Measurements from ENCODE around the gene F10. TPM values are rescaled to one million over a fixed set of nuclear protein-coding genes. Genes with fewer than 3 reads are reported as not detected.
"Not testable (repeated sequence)": the region's sequence is repeated elsewhere in the genome, so short reads cannot be mapped to it uniquely, and the experiment has no call there.

The F10 gene
- total RNA-seq, 1 experiment from 2014 or later, result 0.59 TPM

DNA sequence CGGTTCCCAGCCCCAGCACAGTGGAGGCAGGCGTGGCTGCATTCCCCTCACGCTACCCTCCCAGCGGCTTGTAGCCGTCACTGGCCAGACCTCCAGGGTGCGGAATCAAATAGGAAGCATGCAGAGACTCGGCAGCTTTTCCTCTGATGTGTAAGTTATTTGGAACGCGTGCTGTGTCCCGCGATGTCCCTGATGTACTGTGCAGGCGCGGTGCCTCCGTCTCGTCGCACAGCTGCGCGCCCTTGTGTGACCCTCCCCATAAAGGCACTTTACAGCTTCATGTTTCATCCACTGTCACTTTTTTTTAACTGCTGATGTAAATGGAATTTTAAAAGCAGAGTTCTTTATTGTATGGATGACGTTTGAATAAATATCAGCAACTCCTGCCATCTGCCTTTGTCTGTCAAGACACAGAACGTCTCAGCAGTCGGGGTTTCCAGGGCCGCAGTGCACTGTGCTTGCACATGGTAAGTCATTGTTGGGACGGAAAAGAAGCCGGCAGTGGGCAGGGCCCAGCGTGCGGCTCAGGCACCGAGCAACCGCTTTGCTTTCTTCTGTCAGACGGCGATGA lies 24.4 kb upstream of the F10 start:
- no peak for DNase-seq (ENCODE audit: extremely low read depth, low read depth)

DNA sequence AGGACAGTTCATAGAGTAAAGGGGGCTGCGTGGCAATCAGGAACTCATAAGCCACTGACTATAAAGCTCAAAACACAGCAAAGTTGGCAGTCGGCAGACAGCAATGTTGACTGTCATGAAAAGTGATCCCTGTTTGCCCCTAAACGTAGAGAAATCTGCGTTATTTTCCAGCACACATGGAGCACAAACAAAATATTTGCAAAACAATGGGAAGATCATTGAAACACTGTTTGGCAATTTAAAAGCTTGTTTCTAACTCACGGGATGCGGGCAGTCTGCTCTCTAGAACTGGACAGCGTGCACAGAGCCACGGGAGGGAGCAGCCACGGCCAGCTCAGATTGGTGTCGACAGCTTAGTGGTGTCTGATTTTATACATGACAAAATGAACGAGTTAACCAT lies 23.5 kb upstream of the F10 start:
- no peak for DNase-seq (ENCODE audit: extremely low read depth, low read depth)

DNA sequence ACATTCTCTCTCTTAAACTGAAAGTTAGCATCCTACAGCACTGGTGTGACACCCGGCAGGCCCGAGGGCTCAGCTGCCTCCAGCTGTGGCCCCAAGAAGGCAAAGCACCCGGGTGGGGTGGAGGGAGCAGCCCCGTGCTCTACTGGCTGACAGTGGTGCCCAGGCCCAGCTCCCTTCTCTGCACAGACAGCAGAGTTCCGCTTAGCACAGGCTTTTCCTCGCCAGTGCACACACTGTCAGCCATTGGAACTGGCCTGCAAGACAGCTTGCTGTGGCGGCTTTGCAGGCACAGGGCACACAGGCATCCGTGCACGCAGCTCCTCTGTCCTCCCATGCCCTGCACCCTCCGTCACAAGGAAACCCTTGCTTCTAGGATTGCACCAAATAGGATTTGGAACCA lies 20.3 kb upstream of the F10 start:
- DNase-seq (ENCODE audit: extremely low read depth, low read depth), result not testable (repeated sequence)

DNA sequence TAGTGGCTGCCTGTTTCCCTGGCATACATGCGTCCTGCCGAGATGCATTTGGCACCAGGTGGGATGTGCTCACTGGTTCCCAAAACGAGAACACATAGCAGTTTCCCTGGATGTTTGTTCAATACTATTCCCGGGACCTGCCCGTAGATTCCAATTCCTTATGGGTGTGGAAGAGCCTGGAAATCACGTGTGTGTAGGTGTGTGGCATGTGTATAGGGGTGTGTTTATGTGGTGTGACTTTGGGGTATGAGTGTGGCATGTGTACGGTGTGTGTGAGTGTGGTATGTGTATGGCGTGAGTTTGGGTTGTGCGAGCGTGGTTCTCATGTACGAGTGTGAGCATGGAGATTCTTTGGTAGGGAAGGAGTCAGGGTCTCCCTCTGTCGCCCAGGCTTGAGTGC lies 19.9 kb upstream of the F10 start:
- no peak for DNase-seq (ENCODE audit: extremely low read depth, low read depth)

DNA sequence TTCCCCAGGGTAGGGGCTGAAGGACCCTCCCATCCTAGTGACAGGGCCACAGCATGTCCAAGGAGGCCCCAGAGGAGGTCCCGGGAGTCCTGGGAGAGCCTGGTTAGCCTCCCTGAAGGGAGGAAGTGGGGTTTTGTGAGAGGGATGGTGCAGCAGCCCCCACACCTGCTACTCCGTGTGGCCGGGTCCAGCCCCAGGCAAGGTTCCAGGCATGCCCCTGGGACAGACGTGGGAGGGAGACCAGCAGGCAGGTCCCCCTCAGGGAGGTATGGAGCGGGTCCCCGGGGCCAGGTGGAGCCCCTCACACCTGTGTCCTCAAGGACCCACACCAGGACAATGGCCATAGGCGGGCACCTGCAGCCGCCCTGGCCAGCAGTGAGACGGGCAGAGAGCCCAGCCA lies 19.0 kb upstream of the F10 start:
- DNase-seq (ENCODE audit: extremely low read depth, low read depth), result no peak

DNA sequence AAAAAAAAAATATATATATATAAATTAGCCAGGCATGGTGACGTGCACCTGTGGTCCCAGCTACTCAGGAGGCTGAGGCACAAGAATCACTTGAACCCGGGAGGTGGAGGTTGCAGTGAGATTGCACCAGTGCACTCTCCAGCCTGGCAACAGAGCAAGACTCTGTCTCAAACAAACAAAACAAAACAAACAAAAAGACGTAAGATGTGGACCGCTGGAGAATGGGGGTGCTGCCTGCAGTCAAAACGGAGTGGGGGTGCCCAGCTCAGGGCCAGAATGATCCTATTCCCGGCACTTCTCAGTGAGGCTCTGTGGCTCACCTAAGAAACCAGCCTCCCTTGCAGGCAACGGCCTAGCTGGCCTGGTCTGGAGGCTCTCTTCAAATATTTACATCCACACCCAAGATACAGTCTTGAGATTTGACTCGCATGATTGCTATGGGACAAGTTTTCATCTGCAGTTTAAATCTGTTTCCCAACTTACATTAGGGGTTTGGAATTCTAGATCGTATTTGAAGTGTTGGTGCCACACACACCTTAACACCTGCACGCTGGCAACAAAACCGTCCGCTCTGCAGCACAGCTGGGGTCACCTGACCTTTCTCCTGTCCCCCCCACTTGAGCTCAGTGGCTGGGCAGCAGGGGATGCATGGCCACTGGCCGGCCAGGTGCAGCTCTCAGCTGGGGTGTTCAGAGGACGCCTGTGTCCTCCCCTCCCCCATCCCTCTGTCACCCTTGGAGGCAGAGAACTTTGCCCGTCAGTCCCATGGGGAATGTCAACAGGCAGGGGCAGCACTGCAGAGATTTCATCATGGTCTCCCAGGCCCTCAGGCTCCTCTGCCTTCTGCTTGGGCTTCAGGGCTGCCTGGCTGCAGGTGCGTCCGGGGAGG lies 17.3 kb upstream of the F10 start, which contains the start of gene F7:
Gene F7 (plus strand): TSS at position 760 of the 889 bp plus-strand sequence. CDS start 51 bp downstream, at position 811.
- no peak for DNase-seq (ENCODE audit: extremely low read depth, low read depth)

DNA sequence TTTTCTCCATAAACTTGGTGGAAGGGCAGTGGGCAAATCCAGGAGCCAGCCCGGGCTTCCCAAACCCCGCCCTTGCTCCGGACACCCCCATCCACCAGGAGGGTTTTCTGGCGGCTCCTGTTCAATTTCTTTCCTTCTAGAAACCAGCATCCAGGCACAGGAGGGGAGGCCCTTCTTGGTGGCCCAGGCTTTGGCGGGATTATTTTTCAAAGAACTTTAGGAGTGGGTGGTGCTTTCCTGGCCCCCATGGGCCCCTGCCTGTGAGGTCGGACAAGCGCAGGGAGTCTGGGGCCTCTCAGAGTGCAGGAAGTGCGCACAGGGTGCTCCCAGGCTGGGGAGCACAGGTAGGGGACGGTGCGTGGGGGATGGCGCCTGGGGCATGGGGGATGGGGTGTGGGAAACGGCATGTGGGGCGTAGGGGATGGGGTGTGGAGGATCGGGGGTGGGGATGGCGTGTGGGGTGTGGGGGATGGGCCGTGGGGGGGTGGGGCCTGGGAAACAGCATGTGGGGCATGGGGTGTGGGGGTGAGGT lies 16.6 kb upstream of the F10 start:
- no peak for DNase-seq (ENCODE audit: extremely low read depth, low read depth)

DNA sequence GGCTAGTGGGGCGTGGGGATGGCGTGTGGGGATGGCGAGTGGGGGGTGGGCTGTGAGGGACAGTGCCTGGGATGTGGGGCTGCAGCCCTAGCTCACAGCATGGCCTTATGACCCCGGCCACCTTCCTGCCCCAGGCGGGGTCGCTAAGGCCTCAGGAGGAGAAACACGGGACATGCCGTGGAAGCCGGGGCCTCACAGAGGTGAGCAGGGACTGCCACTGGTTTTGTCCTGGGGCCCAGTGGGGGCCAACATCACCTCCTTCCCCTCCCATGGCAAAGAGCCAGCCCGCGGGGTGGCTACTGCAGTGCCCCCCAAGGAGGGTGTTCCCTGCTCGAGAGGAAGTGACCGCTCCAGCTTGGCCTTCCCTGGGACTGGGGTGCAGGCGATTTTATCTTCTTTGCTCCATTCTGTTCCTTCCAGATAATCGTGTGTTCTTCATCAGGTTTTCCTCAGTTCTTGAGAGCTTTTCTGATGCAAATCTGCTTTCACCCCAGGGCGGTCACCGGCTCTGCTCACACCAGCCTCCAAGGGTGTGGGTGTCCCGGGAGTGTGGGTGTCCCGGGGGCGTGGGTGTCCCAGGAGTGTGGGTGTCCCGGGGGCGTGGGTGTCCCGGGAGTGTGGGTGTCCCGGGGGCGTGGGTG lies 15.8 kb upstream of the F10 start:
- no peak for DNase-seq (ENCODE audit: extremely low read depth, low read depth)

DNA sequence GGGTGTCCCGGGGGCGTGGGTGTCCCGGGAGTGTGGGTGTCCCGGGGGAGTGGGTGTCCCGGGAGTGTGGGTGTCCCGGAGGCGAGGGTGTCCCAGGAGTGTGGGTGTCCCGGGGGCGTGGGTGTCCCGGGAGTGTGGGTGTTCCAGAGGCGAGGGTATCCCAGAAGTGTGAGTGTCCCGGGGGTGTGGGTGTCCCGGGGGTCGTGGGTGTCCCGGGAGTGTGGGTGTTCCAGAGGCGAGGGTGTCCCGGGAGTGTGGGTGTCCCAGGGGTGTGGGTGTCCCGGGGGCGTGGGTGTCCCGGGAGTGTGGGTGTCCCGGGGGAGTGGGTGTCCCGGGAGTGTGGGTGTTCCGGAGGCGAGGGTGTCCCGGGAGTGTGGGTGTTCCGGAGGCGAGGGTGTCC lies 14.1 kb upstream of the F10 start:
- DNase-seq (ENCODE audit: extremely low read depth, low read depth), result not testable (repeated sequence)

DNA sequence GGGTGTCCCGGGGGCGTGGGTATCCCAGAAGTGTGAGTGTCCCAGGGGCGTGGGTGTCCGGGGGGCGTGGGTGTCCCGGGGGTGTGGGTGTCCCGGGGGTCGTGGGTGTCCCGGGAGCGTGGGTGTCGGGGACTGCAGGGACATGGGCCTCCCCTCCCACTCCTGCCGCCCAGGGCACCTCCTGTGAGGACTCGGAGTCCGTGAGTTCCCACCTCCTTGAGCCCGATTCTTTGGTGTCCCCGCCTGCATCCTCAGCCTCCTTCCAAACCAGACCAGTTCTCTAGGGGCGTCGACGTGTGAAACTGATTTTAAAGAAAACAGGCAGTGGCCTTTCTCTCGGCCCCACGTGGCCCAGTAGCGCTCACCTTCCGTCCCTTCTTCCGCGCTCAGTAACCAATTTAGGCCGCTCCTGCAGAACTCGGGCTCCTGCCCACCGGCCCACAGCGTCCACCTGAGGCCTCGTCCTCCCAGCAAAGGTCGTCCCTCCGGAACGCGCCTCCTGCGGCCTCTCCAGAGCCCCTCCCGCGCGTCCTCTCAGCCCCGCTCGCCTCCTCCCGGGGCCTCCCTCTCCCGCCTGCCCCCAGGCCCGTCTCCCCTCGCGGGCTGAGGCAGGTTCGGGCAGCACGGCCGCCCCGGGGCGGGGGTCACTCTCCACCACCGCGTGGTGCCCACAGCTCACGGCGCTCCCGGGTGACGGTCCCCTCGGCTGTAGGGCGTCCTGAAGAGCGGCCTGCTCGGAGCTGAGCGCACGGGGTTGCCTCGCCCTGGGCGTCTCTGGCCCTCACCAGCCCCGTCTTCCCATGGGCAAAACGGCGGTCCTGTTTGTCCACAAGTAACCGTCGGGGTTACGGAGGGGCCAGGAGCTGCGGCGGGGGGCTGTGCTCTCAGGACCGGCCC lies 13.2 kb upstream of the F10 start:
- no peak for DNase-seq (ENCODE audit: extremely low read depth, low read depth)

DNA sequence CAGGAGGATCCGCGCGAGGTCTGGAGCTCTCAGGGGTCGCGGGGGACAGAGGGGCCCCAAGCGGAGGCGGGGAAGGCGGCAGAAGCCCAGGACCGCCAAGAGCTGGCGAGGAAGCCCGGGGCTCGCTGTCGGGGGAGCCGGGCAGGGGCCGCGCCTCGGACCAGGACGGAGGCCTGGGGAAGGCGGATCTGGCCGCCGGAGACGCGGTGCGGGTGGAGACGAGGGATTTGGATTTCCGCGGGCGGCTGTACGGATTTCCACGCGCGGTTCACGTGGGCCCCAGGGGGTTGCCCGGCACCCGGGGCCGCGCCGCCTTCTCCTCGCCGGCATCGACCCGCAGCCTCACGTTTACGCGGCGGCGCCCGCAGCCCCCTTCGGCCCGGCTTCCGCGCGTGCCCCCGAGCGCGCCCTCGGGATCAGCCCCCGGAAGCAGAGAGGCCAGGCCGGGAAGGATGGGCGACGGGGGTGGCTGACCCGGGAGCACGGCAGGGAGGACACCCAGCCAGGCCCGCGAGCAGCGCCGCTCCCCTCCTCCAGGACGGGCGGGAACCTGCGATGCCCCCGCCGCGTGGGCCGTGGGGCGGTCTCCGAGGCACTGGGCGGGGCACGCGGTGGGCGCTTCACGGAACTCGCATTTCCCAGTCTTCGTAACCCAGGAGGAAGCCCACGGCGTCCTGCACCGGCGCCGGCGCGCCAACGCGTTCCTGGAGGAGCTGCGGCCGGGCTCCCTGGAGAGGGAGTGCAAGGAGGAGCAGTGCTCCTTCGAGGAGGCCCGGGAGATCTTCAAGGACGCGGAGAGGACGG lies 12.3 kb upstream of the F10 start:
- DNase-seq (ENCODE audit: extremely low read depth, low read depth), result no peak

DNA sequence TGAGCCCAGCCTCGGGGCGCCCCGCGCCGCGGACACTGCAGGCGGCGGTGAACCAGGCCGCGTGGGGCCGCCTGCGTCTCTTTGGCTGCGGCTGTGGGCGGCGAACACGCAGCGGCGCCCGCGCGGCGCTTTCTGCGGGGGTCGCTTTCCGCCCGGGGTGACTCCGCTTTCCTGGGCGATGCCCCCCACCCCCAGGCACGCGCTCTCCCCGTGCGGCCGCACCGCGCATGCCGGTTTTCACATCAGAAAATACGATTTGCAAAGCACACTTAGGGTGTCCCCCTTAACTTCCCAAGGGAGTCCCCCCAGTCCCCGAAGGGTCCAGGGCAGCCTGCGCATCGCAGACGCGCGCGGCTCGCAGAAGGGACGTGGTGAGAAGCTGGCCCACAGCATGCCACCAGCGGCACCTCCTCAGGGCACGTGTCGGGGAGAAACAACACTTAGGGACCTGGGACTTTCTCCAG lies 11.7 kb upstream of the F10 start:
- no peak for DNase-seq (ENCODE audit: extremely low read depth, low read depth)

DNA sequence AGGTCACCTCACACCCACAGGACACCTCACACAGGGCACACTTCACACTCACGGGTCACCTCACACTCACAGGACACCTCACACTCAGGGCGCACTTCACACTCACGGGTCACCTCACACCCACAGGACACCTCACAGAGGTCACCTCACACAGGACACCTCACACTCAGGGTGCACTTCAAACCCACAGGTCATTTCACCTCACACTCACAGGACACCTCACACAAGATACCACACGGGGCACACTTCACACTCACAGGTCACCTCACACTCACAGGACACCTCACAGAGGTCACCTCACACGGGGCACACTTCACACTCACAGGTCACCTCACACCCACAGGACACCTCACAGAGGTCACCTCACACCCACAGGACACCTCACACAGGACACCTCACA lies 10.8 kb upstream of the F10 start:
- not testable (repeated sequence) for DNase-seq (ENCODE audit: extremely low read depth, low read depth)

DNA sequence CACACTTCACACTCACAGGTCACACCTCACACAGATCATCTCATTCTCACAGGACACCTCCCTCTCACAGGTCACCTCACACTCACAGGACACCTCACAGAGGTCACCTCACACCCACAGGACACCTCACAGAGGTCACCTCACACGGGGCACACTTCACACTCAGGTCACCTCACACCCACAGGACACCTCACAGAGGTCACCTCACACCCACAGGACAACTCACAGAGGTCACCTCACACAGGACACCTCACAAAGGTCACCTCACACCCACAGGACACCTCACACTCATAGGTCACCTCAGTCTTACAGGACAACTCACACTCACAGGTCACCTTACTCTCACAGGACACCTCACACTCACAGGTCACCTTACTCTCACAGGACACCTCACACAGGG lies 10.1 kb upstream of the F10 start:
- not testable (repeated sequence) for DNase-seq (ENCODE audit: extremely low read depth, low read depth)

DNA sequence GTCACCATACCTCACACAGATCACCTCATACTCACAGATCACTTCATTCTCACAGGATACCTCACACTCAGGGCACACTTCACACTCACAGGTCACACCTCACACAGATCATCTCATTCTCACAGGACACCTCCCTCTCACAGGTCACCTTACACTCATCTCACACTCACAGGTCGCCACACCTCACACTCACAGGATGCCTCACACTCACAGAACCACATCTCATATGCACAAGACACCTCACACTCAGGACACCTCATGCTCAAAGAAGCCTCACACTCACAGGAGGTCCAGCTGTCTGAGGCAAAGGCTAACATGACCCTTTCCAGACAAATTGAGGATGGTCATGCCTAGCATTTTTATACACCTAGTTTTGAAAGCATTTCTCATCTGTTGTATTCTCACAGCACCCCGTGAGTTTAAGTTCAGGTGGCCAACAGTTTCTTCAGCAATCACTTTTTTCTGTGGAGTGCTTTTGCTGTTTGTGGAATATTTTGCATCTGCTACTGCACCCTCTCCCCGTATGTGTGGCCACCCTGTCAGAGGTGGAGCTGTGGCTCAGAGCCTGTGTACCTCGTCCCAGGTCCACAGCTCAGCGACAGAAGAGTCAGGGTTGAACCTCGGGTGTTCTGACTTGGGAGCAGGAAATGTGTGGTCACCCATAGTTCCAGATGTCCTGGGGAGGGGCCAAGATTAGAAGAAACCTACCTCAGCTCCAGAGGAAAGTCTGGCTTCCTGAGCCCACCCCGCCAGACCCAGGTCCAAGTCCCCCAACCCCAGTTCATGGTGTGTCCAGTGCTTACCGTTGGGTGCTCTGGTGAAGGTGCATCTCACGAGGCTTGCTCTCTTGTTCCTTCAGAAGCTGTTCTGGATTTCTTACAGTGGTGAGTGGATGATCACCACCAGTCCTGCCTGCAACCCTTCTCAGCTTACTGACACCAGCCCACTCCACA lies 9.4 kb upstream of the F10 start:
- DNase-seq (ENCODE audit: extremely low read depth, low read depth), result no peak

DNA sequence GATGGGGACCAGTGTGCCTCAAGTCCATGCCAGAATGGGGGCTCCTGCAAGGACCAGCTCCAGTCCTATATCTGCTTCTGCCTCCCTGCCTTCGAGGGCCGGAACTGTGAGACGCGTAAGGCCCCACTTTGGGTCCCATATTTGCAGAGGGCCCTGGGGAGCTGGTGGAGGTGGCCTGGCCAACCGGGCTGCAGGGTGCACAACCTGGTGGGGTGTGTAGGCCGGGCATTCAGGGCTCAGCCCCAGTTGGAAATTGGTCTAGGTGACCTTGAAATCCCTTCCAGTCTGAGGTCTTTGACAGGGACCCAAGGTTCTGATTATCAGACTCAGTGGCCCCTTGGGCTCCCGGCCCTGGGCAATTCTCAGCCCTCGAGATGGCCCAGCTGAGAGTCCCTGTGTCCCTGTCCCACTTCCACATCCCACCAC lies 8.7 kb upstream of the F10 start:
- DNase-seq (ENCODE audit: extremely low read depth, low read depth), result no peak

DNA sequence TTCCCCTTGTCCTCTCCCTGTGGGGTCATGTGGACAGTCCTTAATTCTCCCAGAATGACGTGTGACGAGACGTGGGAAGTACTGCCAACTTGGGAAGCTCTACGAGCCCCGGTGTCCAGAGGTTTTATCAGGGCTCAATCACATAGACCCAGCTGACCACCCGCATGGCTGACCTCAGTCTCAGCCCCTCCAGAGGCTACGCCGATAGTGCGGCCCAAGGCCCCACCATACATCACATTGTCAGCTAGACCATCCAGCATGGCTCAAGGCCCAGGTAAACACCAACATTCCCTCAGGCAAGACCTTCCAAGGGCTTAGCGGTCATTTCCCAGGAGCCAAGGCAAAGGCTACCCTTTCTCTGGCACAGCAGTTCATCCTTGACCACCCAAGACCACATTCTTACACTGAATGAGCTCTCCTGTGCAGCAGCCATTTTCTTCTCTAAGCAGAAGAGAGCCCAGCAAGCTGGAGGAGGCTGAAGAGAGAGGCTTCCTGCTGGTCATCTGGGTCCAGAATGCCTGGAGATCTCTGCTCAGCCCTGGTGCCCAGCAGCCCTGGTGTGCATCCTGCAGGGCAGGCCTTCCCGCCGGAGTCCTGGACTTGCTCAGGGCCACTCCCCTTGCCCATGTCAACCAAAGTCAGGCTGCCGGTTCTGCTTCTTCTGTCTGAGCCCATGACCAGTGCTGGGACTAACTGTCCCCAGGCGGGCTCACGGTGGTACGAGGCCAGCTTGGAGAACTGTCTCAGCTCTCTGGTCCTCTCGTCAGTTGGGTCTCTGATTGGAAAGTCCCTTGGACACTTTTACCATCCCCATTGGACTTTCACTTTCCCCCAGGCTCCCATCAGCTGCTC lies 7.9 kb upstream of the F10 start:
- no peak for DNase-seq (ENCODE audit: extremely low read depth, low read depth)

Data from NCI-H460 (cell line).